HEK293 (cell line): ENCODE measurements around the gene DOK4.

Experiments
- CTCF ChIA-PET: fragments of 350-600 bp; formaldehyde crosslinking; extraction: SDS; loops from one replicate; lab custom pipeline; 2021; ENCODE audit warnings: antibody characterized with exemption; lab: Yijun Ruan, JAX
- POLR2A ChIA-PET: fragments of 300-600 bp; formaldehyde crosslinking; extraction: SDS; loops from one replicate; lab custom pipeline; 2020; ENCODE audit warnings: antibody characterized with exemption, inconsistent platforms; lab: Yijun Ruan, JAX
- H3K27ac ChIP-seq: fragments of 200-500 bp; sonication (Bioruptor generic); 2 replicates; pipeline ENCODE4 v1.5.1; 2014; ENCODE audit warnings: low read depth, low read length, control low read depth, inconsistent platforms; ENCODE audit errors: extremely low read depth
- H3K36me3 ChIP-seq, 2 experiments: fragments of 200-500 bp in 1 of 2; sonication (Bioruptor generic) in 1 of 2; 1 replicate in 1 of 2; 2 replicates in 1 of 2; pipeline ENCODE4 v1.5.1; 2014 to 2017; ENCODE audit warnings: inconsistent platforms in 2 of 2, low read length in 2 of 2; ENCODE audit not compliant: control insufficient read depth in 2 of 2, insufficient read depth in 1 of 2
- H3K4me1 ChIP-seq: fragments of 200-500 bp; sonication (Bioruptor generic); 2 replicates; pipeline ENCODE4 v1.5.1; 2014; ENCODE audit warnings: mild to moderate bottlenecking, low read length, inconsistent platforms; ENCODE audit not compliant: control insufficient read depth, insufficient read depth
- H3K4me3 ChIP-seq: 2 replicates; pipeline ENCODE4 v1.5.1; 2011; ENCODE audit warnings: low read depth, mild to moderate bottlenecking, control low read depth, low read length, moderate library complexity
- H3K9me3 ChIP-seq: fragments of 200-500 bp; sonication (Bioruptor generic); 2 replicates; pipeline ENCODE4 v1.5.1; 2014; ENCODE audit warnings: low read depth, low read length, inconsistent platforms; ENCODE audit not compliant: control insufficient read depth, insufficient read depth
- EGR2 ChIP-seq: fragments of 450-650 bp; formaldehyde crosslinking; IDR thresholded peaks from 2 replicates; pipeline ENCODE4 v1.5.1; 2016; ENCODE audit warnings: low read depth, missing biosample characterization, missing genetic modification characterization
- GLI2 ChIP-seq: fragments of 450-650 bp; formaldehyde crosslinking; IDR thresholded peaks from 2 replicates; pipeline ENCODE4; 2017; ENCODE audit warnings: missing biosample characterization, missing genetic modification characterization, low read depth, borderline replicate concordance
- GLIS1 ChIP-seq: fragments of 450-650 bp; formaldehyde crosslinking; IDR thresholded peaks from 2 replicates; pipeline ENCODE4 v1.5.1; 2016; ENCODE audit warnings: missing biosample characterization, missing genetic modification characterization
- KLF10 ChIP-seq: fragments of 450-650 bp; IDR thresholded peaks from 2 replicates; pipeline ENCODE4 v1.5.1; 2018; ENCODE audit warnings: missing biosample characterization, mild to moderate bottlenecking, missing genetic modification characterization
- KLF16 ChIP-seq: fragments of 450-650 bp; formaldehyde crosslinking; IDR thresholded peaks from 2 replicates; pipeline ENCODE4 v1.5.1; 2017; ENCODE audit warnings: missing biosample characterization, missing genetic modification characterization
- KLF8 ChIP-seq: fragments of 450-650 bp; formaldehyde crosslinking; IDR thresholded peaks from 2 replicates; pipeline ENCODE4 v1.5.1; 2016; ENCODE audit warnings: missing biosample characterization, missing genetic modification characterization
- KLF9 ChIP-seq: fragments of 450-650 bp; formaldehyde crosslinking; IDR thresholded peaks from 2 replicates; pipeline ENCODE4 v1.5.1; 2016; ENCODE audit warnings: missing biosample characterization, missing genetic modification characterization, low read depth
- MEIS1 ChIP-seq: sonication (generic); formaldehyde crosslinking; IDR thresholded peaks from 2 replicates; pipeline ENCODE4 v1.8.1; 2022; ENCODE audit warnings: missing genetic modification reagents, mild to moderate bottlenecking, borderline replicate concordance
- PBX3 ChIP-seq: sonication (generic); formaldehyde crosslinking; IDR thresholded peaks from 2 replicates; pipeline ENCODE4 v1.8.1; 2022; ENCODE audit warnings: mild to moderate bottlenecking, moderate library complexity, missing genetic modification reagents
- SP2 ChIP-seq: fragments of 450-650 bp; formaldehyde crosslinking; IDR thresholded peaks from 2 replicates; pipeline ENCODE4 v1.5.1; 2016; ENCODE audit warnings: missing biosample characterization, missing genetic modification characterization
- SP3 ChIP-seq: fragments of 450-650 bp; formaldehyde crosslinking; IDR thresholded peaks from 2 replicates; pipeline ENCODE4 v1.5.1; 2016; ENCODE audit warnings: missing biosample characterization, missing genetic modification characterization
- TSHZ1 ChIP-seq: fragments of 450-650 bp; formaldehyde crosslinking; IDR thresholded peaks from 2 replicates; pipeline ENCODE4 v1.5.1; 2016; ENCODE audit warnings: missing biosample characterization, missing genetic modification characterization, borderline replicate concordance
- ZBTB48 ChIP-seq: fragments of 450-650 bp; formaldehyde crosslinking; IDR thresholded peaks from 2 replicates; pipeline ENCODE4 v1.5.1; 2016; ENCODE audit warnings: missing biosample characterization, missing genetic modification characterization
- ZFHX2 ChIP-seq: fragments of 450-650 bp; formaldehyde crosslinking; conservative IDR thresholded peaks from 2 replicates; pipeline ENCODE4 v1.5.1; 2016; ENCODE audit warnings: missing biosample characterization, missing genetic modification characterization
- ZNF132 ChIP-seq: fragments of 450-650 bp; formaldehyde crosslinking; IDR thresholded peaks from 2 replicates; pipeline ENCODE4 v1.5.1; 2017; ENCODE audit warnings: missing biosample characterization, missing genetic modification characterization, borderline replicate concordance
- ZNF138 ChIP-seq: fragments of 450-650 bp; formaldehyde crosslinking; IDR thresholded peaks from 2 replicates; pipeline ENCODE4 v1.5.1; 2016; ENCODE audit warnings: missing biosample characterization, missing genetic modification characterization, borderline replicate concordance
- ZNF157 ChIP-seq: fragments of 450-650 bp; formaldehyde crosslinking; IDR thresholded peaks from 2 replicates; pipeline ENCODE4 v1.5.1; 2016; ENCODE audit warnings: missing biosample characterization, missing genetic modification characterization
- ZNF350 ChIP-seq: fragments of 450-650 bp; formaldehyde crosslinking; IDR thresholded peaks from 2 replicates; pipeline ENCODE4 v1.5.0; 2017; ENCODE audit warnings: missing biosample characterization, mild to moderate bottlenecking, missing genetic modification characterization
- ZNF48 ChIP-seq: fragments of 450-650 bp; formaldehyde crosslinking; IDR thresholded peaks from 2 replicates; pipeline ENCODE4 v1.5.1; 2016; ENCODE audit warnings: missing biosample characterization, missing genetic modification characterization
- ZNF501 ChIP-seq: fragments of 450-650 bp; formaldehyde crosslinking; IDR thresholded peaks from 2 replicates; pipeline ENCODE4 v1.5.1; 2016; ENCODE audit warnings: missing biosample characterization, missing genetic modification characterization
- ZNF571 ChIP-seq: fragments of 450-650 bp; formaldehyde crosslinking; IDR thresholded peaks from 2 replicates; pipeline ENCODE4 v1.5.0; 2017; ENCODE audit warnings: missing biosample characterization, missing genetic modification characterization
- ZNF585B ChIP-seq: fragments of 450-650 bp; formaldehyde crosslinking; IDR thresholded peaks from 2 replicates; pipeline ENCODE4 v1.5.1; 2016; ENCODE audit warnings: missing biosample characterization, missing genetic modification characterization
- ZNF596 ChIP-seq: fragments of 450-650 bp; IDR thresholded peaks from 2 replicates; pipeline ENCODE4 v1.5.0; 2018; ENCODE audit warnings: missing biosample characterization, mild to moderate bottlenecking, missing genetic modification characterization, moderate library complexity
- ZNF692 ChIP-seq: fragments of 450-650 bp; formaldehyde crosslinking; IDR thresholded peaks from 2 replicates; pipeline ENCODE4 v1.5.1; 2016; ENCODE audit warnings: missing biosample characterization, missing genetic modification characterization
- ZNF707 ChIP-seq: fragments of 450-650 bp; formaldehyde crosslinking; IDR thresholded peaks from 2 replicates; pipeline ENCODE4 v1.5.1; 2016; ENCODE audit warnings: missing biosample characterization, missing genetic modification characterization
- ZNF777 ChIP-seq: fragments of 450-650 bp; formaldehyde crosslinking; IDR thresholded peaks from 2 replicates; pipeline ENCODE4 v1.5.1; 2017; ENCODE audit warnings: missing biosample characterization, missing genetic modification characterization, borderline replicate concordance
- TF ChIP-seq, protein P1 (sequence below): fragments of 450-650 bp; formaldehyde crosslinking; IDR thresholded peaks from 2 replicates; pipeline ENCODE4 v1.5.1; 2016; ENCODE audit warnings: missing biosample characterization, missing genetic modification characterization

The DOK4 gene

DNA sequence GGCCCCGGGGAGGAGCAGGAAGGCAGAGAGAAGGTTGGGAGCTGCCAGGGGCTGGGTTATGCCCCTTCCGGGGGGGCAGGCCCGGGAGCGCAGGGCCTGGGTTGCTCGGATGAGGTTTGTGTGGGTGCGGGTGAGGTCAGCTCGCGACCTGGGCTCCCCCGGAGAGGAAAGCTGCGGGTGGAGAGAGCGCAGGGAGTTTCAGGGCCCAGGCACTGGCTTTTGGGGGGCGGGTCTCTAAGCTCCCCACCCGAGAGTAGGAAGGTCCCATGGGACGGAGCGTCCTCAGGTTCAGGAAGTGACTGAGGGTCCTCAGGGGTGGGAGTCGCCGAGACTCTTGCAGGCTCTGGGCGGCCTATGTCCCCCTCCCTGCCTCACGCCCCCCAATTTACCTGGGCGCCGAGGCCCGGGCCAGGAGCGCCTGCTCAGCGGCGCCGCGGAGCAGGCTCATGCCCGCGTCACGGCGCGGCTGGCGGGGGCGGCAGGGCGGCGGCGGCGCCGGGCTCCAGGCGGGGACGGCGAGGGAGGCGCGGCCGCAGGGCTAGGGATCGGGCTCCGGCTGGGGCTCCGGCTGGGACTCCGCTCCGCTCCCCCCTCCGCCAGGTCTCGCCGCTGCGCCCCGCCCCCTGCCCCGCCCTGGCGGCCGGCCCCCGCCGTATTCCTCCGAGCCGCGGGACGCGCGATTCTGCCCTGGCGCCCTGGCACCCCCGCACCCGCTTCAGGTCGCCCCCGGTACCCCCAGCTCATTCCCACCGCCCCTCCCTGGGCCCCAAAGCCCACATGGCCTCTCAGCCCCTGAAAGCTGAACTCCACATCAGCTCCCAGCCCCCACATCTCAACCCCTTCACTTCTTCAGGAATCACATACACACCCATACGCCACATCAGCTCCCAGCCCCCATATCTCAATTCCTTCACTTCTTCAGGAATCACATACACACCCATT lies at the start of gene DOK4:
Gene DOK4, minus strand, starts transcription at position 578 of the 942 bp plus-strand sequence. CDS start 6,986 bp downstream, outside the sequence.
- POLR2A ChIA-PET: interaction anchor here (1.6 kb wide), 1 partner anchor 24 kb away, joined by 6 read pairs; the partner anchor contains the start of gene POLR2C
- Histone ChIP-seq H3K36me3 (no peaks in the 10 kb centered on the region), H3K9me3 (no peaks in the 10 kb centered on the region), H3K4me3 (peak within 1 kb of the TSS; percentile 65), H3K27ac (peak within 1 kb of the TSS; percentile 19; the same call in 1 of the 2 replicates), H3K4me1 (no peaks in the 10 kb centered on the region)
- CTCF ChIA-PET: interaction anchor here (1.2 to 1.8 kb wide), 2 partner anchors 23 to 415 kb away, joined by 3 to 4 read pairs; partner anchors contain the start of gene POLR2C
- TF ChIP-seq ZBTB48 (tag by site-specific recombination) (peak; percentile 60), KLF8 (tag by site-specific recombination) (peak; percentile 33; the same call in 1 of the 2 replicates), ZNF585B (tag by site-specific recombination) (no peak), ZNF132 (tag by site-specific recombination) (no peak), ZNF501 (tag by site-specific recombination) (no peak), ZNF48 (tag by site-specific recombination) (no peak), EGR2 (tag by site-specific recombination) (peak; percentile 55), ZNF596 (tag by site-specific recombination) (peak; percentile 24; the same call in 1 of the 2 replicates), ZNF707 (tag by site-specific recombination) (no peak), ZNF157 (tag by site-specific recombination) (0 out of 2 replicates have a peak, but pooled peaks have one; percentile 43), SP3 (tag by site-specific recombination) (peak; percentile 4; the same call in 1 of the 2 replicates), MEIS1 (CRISPR knock-in tag) (no peak), SP2 (peak; percentile 67), ZNF138 (tag by site-specific recombination) (no peak), TSHZ1 (tag by site-specific recombination) (no peak), ZFHX2 (tag by site-specific recombination) (peak; percentile 67), PBX3 (no peak), ZNF692 (tag by site-specific recombination) (peak; percentile 39; the same call in 1 of the 2 replicates), KLF9 (tag by site-specific recombination) (peak; percentile 32), ZNF350 (tag by site-specific recombination) (no peak), GLIS1 (tag by site-specific recombination) (peak; percentile 78), ZNF777 (tag by site-specific recombination) (0 out of 2 replicates have a peak, but pooled peaks have one; percentile 10), GLI2 (tag by site-specific recombination) (no peak), KLF16 (tag by site-specific recombination) (peak; percentile 49; the same call in 1 of the 2 replicates), KLF10 (tag by site-specific recombination) (peak; percentile 38; the same call in 1 of the 2 replicates), ZNF571 (tag by site-specific recombination) (no peak)
- TF ChIP-seq, protein P1, sequence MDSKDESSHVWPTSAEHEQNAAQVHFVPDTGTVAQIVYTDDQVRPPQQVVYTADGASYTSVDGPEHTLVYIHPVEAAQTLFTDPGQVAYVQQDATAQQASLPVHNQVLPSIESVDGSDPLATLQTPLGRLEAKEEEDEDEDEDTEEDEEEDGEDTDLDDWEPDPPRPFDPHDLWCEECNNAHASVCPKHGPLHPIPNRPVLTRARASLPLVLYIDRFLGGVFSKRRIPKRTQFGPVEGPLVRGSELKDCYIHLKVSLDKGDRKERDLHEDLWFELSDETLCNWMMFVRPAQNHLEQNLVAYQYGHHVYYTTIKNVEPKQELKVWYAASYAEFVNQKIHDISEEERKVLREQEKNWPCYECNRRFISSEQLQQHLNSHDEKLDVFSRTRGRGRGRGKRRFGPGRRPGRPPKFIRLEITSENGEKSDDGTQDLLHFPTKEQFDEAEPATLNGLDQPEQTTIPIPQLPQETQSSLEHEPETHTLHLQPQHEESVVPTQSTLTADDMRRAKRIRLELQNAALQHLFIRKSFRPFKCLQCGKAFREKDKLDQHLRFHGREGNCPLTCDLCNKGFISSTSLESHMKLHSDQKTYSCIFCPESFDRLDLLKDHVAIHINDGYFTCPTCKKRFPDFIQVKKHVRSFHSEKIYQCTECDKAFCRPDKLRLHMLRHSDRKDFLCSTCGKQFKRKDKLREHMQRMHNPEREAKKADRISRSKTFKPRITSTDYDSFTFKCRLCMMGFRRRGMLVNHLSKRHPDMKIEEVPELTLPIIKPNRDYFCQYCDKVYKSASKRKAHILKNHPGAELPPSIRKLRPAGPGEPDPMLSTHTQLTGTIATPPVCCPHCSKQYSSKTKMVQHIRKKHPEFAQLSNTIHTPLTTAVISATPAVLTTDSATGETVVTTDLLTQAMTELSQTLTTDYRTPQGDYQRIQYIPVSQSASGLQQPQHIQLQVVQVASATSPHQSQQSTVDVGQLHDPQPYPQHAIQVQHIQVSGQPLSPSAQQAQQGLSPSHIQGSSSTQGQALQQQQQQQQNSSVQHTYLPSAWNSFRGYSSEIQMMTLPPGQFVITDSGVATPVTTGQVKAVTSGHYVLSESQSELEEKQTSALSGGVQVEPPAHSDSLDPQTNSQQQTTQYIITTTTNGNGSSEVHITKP (tag by site-specific recombination): peak; percentile 89
